ENCODE data around the gene CACNA2D3. TPM values are rescaled to one million over a fixed set of nuclear protein-coding genes. Genes with fewer than 3 reads are reported as not detected.

CACNA2D3 gene
- polyA plus RNA-seq, 1 donor (not counting 4 experiments of a cell fraction or from before 2014, with no cell fraction given) = 0.08 TPM

DNA sequence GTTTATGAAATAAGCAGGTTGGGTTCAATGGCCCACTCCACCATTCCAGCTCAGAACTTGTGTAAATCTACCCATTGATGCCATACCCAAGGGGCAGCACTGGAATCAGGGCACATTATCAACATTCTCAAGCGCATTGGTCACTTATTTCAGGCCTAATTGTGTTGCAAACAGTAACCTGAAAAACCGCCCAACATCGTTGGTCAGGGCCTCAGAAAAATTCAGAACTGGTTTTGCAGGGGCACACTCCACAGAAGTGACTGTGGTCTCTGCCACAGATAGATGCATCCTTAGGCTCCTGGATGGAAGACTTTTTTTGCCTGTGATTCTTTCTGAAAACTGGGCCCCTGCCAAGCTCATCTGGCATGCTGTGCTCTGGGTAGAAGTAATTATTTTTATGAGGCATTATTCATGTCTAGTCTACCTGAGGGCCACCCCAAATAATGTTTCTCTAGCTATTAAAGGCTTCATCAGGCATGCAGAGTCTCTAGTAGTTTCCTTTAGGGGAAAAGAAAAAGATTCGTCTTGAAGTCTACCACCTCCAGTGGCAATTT lies 827.2 kb downstream of the CACNA2D3 start:
- peaks cover 5% of the 10 kb centered on the region for H3K4me1 ChIP-seq (ENCODE audit: control insufficient read depth, extremely low read depth, insufficient read depth, low read length)
- no peaks in the 10 kb centered on the region for H3K79me2 ChIP-seq (ENCODE audit: control insufficient read depth, insufficient read depth, low read length)
- FAIRE-seq (no peak), DNase-seq (ENCODE audit: low read depth, low spot score) (no peak)
- H3K4me3 ChIP-seq (ENCODE audit: control insufficient read depth in 2 of 3, extremely low read depth in 1 of 3, insufficient read depth in 2 of 3, low read depth in 1 of 3, low read length in 3 of 3) = no peak overlapping the region
- no peak overlapping the region for H2AFZ ChIP-seq (ENCODE audit: control insufficient read depth, low read length)
- no peaks in the 10 kb centered on the region for H3K9me3 ChIP-seq (ENCODE audit: control insufficient read depth, low read depth, low read length)
- TF ChIP-seq, protein P1, sequence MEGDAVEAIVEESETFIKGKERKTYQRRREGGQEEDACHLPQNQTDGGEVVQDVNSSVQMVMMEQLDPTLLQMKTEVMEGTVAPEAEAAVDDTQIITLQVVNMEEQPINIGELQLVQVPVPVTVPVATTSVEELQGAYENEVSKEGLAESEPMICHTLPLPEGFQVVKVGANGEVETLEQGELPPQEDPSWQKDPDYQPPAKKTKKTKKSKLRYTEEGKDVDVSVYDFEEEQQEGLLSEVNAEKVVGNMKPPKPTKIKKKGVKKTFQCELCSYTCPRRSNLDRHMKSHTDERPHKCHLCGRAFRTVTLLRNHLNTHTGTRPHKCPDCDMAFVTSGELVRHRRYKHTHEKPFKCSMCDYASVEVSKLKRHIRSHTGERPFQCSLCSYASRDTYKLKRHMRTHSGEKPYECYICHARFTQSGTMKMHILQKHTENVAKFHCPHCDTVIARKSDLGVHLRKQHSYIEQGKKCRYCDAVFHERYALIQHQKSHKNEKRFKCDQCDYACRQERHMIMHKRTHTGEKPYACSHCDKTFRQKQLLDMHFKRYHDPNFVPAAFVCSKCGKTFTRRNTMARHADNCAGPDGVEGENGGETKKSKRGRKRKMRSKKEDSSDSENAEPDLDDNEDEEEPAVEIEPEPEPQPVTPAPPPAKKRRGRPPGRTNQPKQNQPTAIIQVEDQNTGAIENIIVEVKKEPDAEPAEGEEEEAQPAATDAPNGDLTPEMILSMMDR (optimal IDR thresholded peaks at IDR 0.05 in 1 of 3, IDR thresholded peaks at IDR 0.05 in 1 of 3, conservative IDR thresholded peaks at IDR 0.05 in 1 of 3; ENCODE audit: extremely low read depth in 1 of 3, insufficient read depth in 2 of 3, low read length in 3 of 3) = no peak
- no peak for TF ChIP-seq EZH2 (IDR thresholded peaks at IDR 0.05; ENCODE audit: low read length)
- peaks cover 8% of the 10 kb centered on the region for H3K27me3 ChIP-seq (ENCODE audit: control insufficient read depth, extremely low read depth, insufficient read depth, low read length)
- no peak overlapping the region for H3K27ac ChIP-seq (ENCODE audit: control insufficient read depth, insufficient read depth, low read length)
- dilution Hi-C loops (cut with MboI; ENCODE audit: extremely low pct_ligation_motif_present, low sequenced_read_pairs) = no loop called here
- H3K9me1 ChIP-seq (ENCODE audit: control insufficient read depth, extremely low read depth, insufficient read depth, low read length) = no peaks in the 10 kb centered on the region
- no peaks in the 10 kb centered on the region for H4K20me1 ChIP-seq (ENCODE audit: control insufficient read depth, extremely low read depth, insufficient read depth, low read length)
- H3K4me2 ChIP-seq (ENCODE audit: control insufficient read depth, extremely low read depth, insufficient read depth, low read depth, low read length) = no peak overlapping the region
- H3K9ac ChIP-seq (ENCODE audit: control insufficient read depth, extremely low read depth, insufficient read depth, low read length) = no peak overlapping the region
- no peaks in the 10 kb centered on the region for H3K36me3 ChIP-seq (ENCODE audit: control insufficient read depth in 2 of 2, extremely low read depth in 1 of 2, insufficient read depth in 2 of 2, low read length in 2 of 2)

GRCh38 chr3:54950391-54951003 lies 828.1 kb downstream of the CACNA2D3 start:
- Histone ChIP-seq H3K9ac (ENCODE audit: control insufficient read depth, extremely low read depth, insufficient read depth, low read length) (no peak overlapping the region), H2AFZ (ENCODE audit: control insufficient read depth, low read length) (no peak overlapping the region), H3K4me3 (ENCODE audit: control insufficient read depth in 2 of 3, extremely low read depth in 1 of 3, insufficient read depth in 2 of 3, low read depth in 1 of 3, low read length in 3 of 3) (no peak overlapping the region), H3K79me2 (ENCODE audit: control insufficient read depth, insufficient read depth, low read length) (no peaks in the 10 kb centered on the region), H3K4me1 (ENCODE audit: control insufficient read depth, extremely low read depth, insufficient read depth, low read length) (peaks cover 5% of the 10 kb centered on the region), H3K27ac (ENCODE audit: control insufficient read depth, insufficient read depth, low read length) (no peak overlapping the region), H3K9me3 (ENCODE audit: control insufficient read depth, low read depth, low read length) (no peaks in the 10 kb centered on the region), H3K27me3 (ENCODE audit: control insufficient read depth, extremely low read depth, insufficient read depth, low read length) (peaks cover 8% of the 10 kb centered on the region), H3K9me1 (ENCODE audit: control insufficient read depth, extremely low read depth, insufficient read depth, low read length) (no peaks in the 10 kb centered on the region), H3K4me2 (ENCODE audit: control insufficient read depth, extremely low read depth, insufficient read depth, low read depth, low read length) (no peak overlapping the region), H3K36me3 (ENCODE audit: control insufficient read depth in 2 of 2, extremely low read depth in 1 of 2, insufficient read depth in 2 of 2, low read length in 2 of 2) (no peaks in the 10 kb centered on the region), H4K20me1 (ENCODE audit: control insufficient read depth, extremely low read depth, insufficient read depth, low read length) (no peaks in the 10 kb centered on the region)
- FAIRE-seq = no peak
- TF ChIP-seq, protein P1 (optimal IDR thresholded peaks at IDR 0.05 in 1 of 3, IDR thresholded peaks at IDR 0.05 in 1 of 3, conservative IDR thresholded peaks at IDR 0.05 in 1 of 3; ENCODE audit: extremely low read depth in 1 of 3, insufficient read depth in 2 of 3, low read length in 3 of 3) = no peak
- TF ChIP-seq EZH2 (IDR thresholded peaks at IDR 0.05; ENCODE audit: low read length) = no peak
- no peak for DNase-seq (ENCODE audit: low read depth, low spot score)
- dilution Hi-C loops (cut with MboI; ENCODE audit: extremely low pct_ligation_motif_present, low sequenced_read_pairs) = no loop called here
